ENCODE measurements around the gene KCNH2. TPM values are rescaled to one million over a fixed set of nuclear protein-coding genes. Genes with fewer than 3 reads are reported as not detected.
A peak's percentile ranks its signal among the peaks of the same experiment; 100 is the strongest.

The KCNH2 gene
- total and polyA plus RNA-seq, 5 experiments from 2014 or later = 0.45 to 2.5 (median 1.5) TPM

GRCh38 chr7:150900675-150901074, 77.4 kb downstream of the KCNH2 start:
- peaks cover 21 to 84% (median 57%) of the 10 kb centered on the region in 5 donors for H3K27me3 Mint-ChIP-seq
- DNase-seq (no peak), ATAC-seq (no peak)
- POLR2A ChIA-PET = no interaction called here
- H3K4me3 Mint-ChIP-seq = no peak overlapping the region
- H3K9me3 Mint-ChIP-seq = no peaks in the 10 kb centered on the region
- no peak overlapping the region for H3K27ac Mint-ChIP-seq
- H3K4me1 Mint-ChIP-seq = peaks cover 3 to 19% (median 7%) of the 10 kb centered on the region in 4 donors
- H3K36me3 Mint-ChIP-seq = no peaks in the 10 kb centered on the region

GRCh38 chr7:150898475-150899011, 79.6 kb downstream of the KCNH2 start:
- Mint-ChIP-seq H3K36me3 (peaks cover 0 to 7% (median 6%) of the 10 kb centered on the region in 3 donors), H3K4me3 (no peak overlapping the region), H3K4me1 (peaks cover 3 to 15% (median 7%) of the 10 kb centered on the region in 4 donors), H3K27ac (no peak overlapping the region), H3K9me3 (peaks cover 0 to 6% (median 3%) of the 10 kb centered on the region in 9 donors), H3K27me3 (peaks cover 25 to 77% (median 55%) of the 10 kb centered on the region in 5 donors)
- POLR2A ChIA-PET = interaction anchor here (0.5 to 1.0 kb wide), 2 partner anchors 118 to 123 kb away, joined by 3 to 4 read pairs; no protein-coding TSS in a partner anchor
- DNase-seq = peak; percentile 47 to 84 (median 73)
- peak; percentile 83 to 94 for ATAC-seq

GRCh38 chr7:150897502-150898474, 80.3 kb downstream of the KCNH2 start:
- Mint-ChIP-seq H3K36me3 (peaks cover 0 to 12% (median 6%) of the 10 kb centered on the region in 3 donors), H3K9me3 (peaks cover 0 to 13% (median 3%) of the 10 kb centered on the region in 9 donors), H3K4me1 (peaks cover 3 to 15% (median 7%) of the 10 kb centered on the region in 4 donors), H3K27me3 (peaks cover 25 to 71% (median 52%) of the 10 kb centered on the region in 5 donors), H3K4me3 (no peak overlapping the region), H3K27ac (no peak overlapping the region)
- ATAC-seq (peak; percentile 6 to 17), DNase-seq (no peak)
- POLR2A ChIA-PET = interaction anchor here (1.0 kb wide), 1 partner anchor 119 kb away, joined by 4 read pairs; no protein-coding TSS in a partner anchor

- H3K4me3 Mint-ChIP-seq = no peak overlapping the region
- peaks cover 0 to 13% (median 3%) of the 10 kb centered on the region in 9 donors for H3K9me3 Mint-ChIP-seq
- DNase-seq (no peak), ATAC-seq (no peak)
- H3K27me3 Mint-ChIP-seq = peaks cover 20 to 62% (median 47%) of the 10 kb centered on the region in 5 donors
- H3K4me1 Mint-ChIP-seq = peaks cover 3 to 15% (median 7%) of the 10 kb centered on the region in 4 donors
- POLR2A ChIA-PET = no interaction called here
- H3K27ac Mint-ChIP-seq = no peak overlapping the region
- peaks cover 0 to 12% (median 6%) of the 10 kb centered on the region in 3 donors for H3K36me3 Mint-ChIP-seq
Observed at GRCh38 chr7:150896562-150897209, 81.4 kb downstream of the KCNH2 start.

GRCh38 chr7:150895809-150896208, 82.3 kb downstream of the KCNH2 start:
- peaks cover 20 to 54% (median 41%) of the 10 kb centered on the region in 5 donors for H3K27me3 Mint-ChIP-seq
- H3K4me3 Mint-ChIP-seq = no peak overlapping the region
- peaks cover 0 to 12% (median 6%) of the 10 kb centered on the region in 3 donors for H3K36me3 Mint-ChIP-seq
- ATAC-seq = no peak
- no peak overlapping the region for H3K27ac Mint-ChIP-seq
- peaks cover 0 to 13% (median 3%) of the 10 kb centered on the region in 9 donors for H3K9me3 Mint-ChIP-seq
- DNase-seq = no peak
- POLR2A ChIA-PET = no interaction called here
- H3K4me1 Mint-ChIP-seq = peaks cover 3 to 15% (median 7%) of the 10 kb centered on the region in 4 donors

Other genes with a start within 250 kb of the KCNH2 start
- 100 to 1,000 TPM; 342 to 364 TPM for gene GIMAP5, start 240.9 kb downstream of the KCNH2 start, total RNA-seq
- gene GIMAP5, start 240.9 kb downstream of the KCNH2 start, polyA plus RNA-seq = 100 to 1,000 TPM; 320 to 506 (median 401) TPM
- gene TMEM176B, start 178.0 kb downstream of the KCNH2 start, total RNA-seq = not detected
- under 1 TPM in 1 of 3 donors, not detected in 2; 0.69 TPM for gene TMEM176B, start 178.0 kb downstream of the KCNH2 start, polyA plus RNA-seq
- gene TMEM176A, start 177.6 kb downstream of the KCNH2 start, total RNA-seq = under 1 TPM in 1 of 2 experiments, not detected in 1; 0.88 TPM
- under 1 TPM in 2 of 3 donors, not detected in 1; 0.18 to 0.62 TPM for gene TMEM176A, start 177.6 kb downstream of the KCNH2 start, polyA plus RNA-seq
- not detected for gene AOC1, start 125.8 kb downstream of the KCNH2 start, total RNA-seq
- gene AOC1, start 125.8 kb downstream of the KCNH2 start, polyA plus RNA-seq = not detected
- gene NOS3, start 12.7 kb upstream of the KCNH2 start, total RNA-seq = 1 to 10 TPM; 1.7 to 1.8 TPM
- 1 to 10 TPM; 1.4 to 3.3 (median 2.0) TPM for gene NOS3, start 12.7 kb upstream of the KCNH2 start, polyA plus RNA-seq
- 10 to 100 TPM; 34.6 to 42.2 TPM for gene ATG9B, start 46.2 kb upstream of the KCNH2 start, total RNA-seq
- 10 to 100 TPM in 2 of 3 donors, 1 to 10 TPM in 1; 9.2 to 39.1 (median 24.7) TPM for gene ATG9B, start 46.2 kb upstream of the KCNH2 start, polyA plus RNA-seq
- 10 to 100 TPM; 71.3 to 74.7 TPM for gene ABCB8, start 50.1 kb upstream of the KCNH2 start, total RNA-seq
- gene ABCB8, start 50.1 kb upstream of the KCNH2 start, polyA plus RNA-seq = 10 to 100 TPM; 17.1 to 18.4 (median 17.4) TPM
- gene ASIC3, start 70.2 kb upstream of the KCNH2 start, total RNA-seq = 10 to 100 TPM; 13.5 TPM
- not detected for gene ASIC3, start 70.2 kb upstream of the KCNH2 start, polyA plus RNA-seq
- gene CDK5, start 79.6 kb upstream of the KCNH2 start, total RNA-seq = 1 to 10 TPM; 4.1 to 6.0 TPM
- 10 to 100 TPM; 10.7 to 13.2 (median 11.7) TPM for gene CDK5, start 79.6 kb upstream of the KCNH2 start, polyA plus RNA-seq
- gene SLC4A2, start 81.3 kb upstream of the KCNH2 start, total RNA-seq = 10 to 100 TPM; 52.5 to 60.6 TPM
- 10 to 100 TPM; 10.1 to 18.0 (median 14.8) TPM for gene SLC4A2, start 81.3 kb upstream of the KCNH2 start, polyA plus RNA-seq
- 100 to 1,000 TPM; 145 TPM for gene FASTK, start 102.5 kb upstream of the KCNH2 start, total RNA-seq
- 10 to 100 TPM; 38.8 to 63.6 (median 44.2) TPM for gene FASTK, start 102.5 kb upstream of the KCNH2 start, polyA plus RNA-seq
- gene TMUB1, start 105.2 kb upstream of the KCNH2 start, total RNA-seq = 10 to 100 TPM; 41.8 to 45.6 TPM
- 10 to 100 TPM; 42.9 to 70.6 (median 49.1) TPM for gene TMUB1, start 105.2 kb upstream of the KCNH2 start, polyA plus RNA-seq
- 10 to 100 TPM; 35.2 to 36.9 TPM for gene AGAP3, start 108.2 kb upstream of the KCNH2 start, total RNA-seq
- 1 to 10 TPM; 1.1 to 6.0 (median 3.7) TPM for gene AGAP3, start 108.2 kb upstream of the KCNH2 start, polyA plus RNA-seq
- not detected for gene GBX1, start 189.4 kb upstream of the KCNH2 start, total RNA-seq
- not detected for gene GBX1, start 189.4 kb upstream of the KCNH2 start, polyA plus RNA-seq
- gene ASB10, start 208.9 kb upstream of the KCNH2 start, total RNA-seq = not detected
- not detected for gene ASB10, start 208.9 kb upstream of the KCNH2 start, polyA plus RNA-seq
- 1 to 10 TPM; 2.5 to 2.6 TPM for gene H2BK1, start 232.2 kb upstream of the KCNH2 start, total RNA-seq
- not detected for gene H2BK1, start 232.2 kb upstream of the KCNH2 start, polyA plus RNA-seq
- gene ABCF2, start 248.9 kb upstream of the KCNH2 start, total RNA-seq = 10 to 100 TPM; 30.2 to 34.2 TPM
- 10 to 100 TPM; 23.0 to 40.4 (median 31.6) TPM for gene ABCF2, start 248.9 kb upstream of the KCNH2 start, polyA plus RNA-seq

Measured in naive thymus-derived CD8-positive, alpha-beta T cell (primary cell).